K562 (cell line): ENCODE measurements around the gene CCNL2. TPM values are rescaled to one million over a fixed set of nuclear protein-coding genes. Genes with fewer than 3 reads are reported as not detected.

Experiments used
- ATAC-seq: fragments of 200-7000 bp; cut with Tn5 transposase; 3 replicates; pipeline ENCODE4 v1.9.1; 2020; ENCODE audit warnings: moderate library complexity
- BruUV-seq: library from RNA; stranded (reverse); fragments of 400-500 nt; replicated peaks from 2 replicates; lab custom pipeline; 2021; lab: Mats Ljungman, UMichigan
- CTCF ChIA-PET: fragments of 300-600 bp; formaldehyde crosslinking; extraction: SDS; loops from one replicate; lab custom pipeline; 2021; ENCODE audit warnings: low intra/inter-chr PET ratio; lab: Yijun Ruan, JAX
- POLR2A ChIA-PET: fragments of 300-600, 350-650 bp; sonication (Branson Sonifier 250); formaldehyde crosslinking; extraction: SDS; loops from one replicate; lab custom pipeline; 2021; ENCODE audit warnings: antibody characterized with exemption, inconsistent platforms; lab: Yijun Ruan, JAX
- DNase-seq, 4 experiments: peaks; one replicate each; pipeline versions ENCODE4 v3.0.0 to v3.0.0-alpha.2; 2011 to 2018; ENCODE audit warnings: low spot score in 3 of 4, mixed read lengths in 3 of 4; ENCODE audit errors: extremely low read depth in 1 of 4
- FAIRE-seq: peaks from 2 replicates; lab custom pipeline; 2011; peaks lifted over from hg19 to GRCh38; lab: Jason Lieb, UNC
- H2AFZ ChIP-seq: 2 replicates; pipeline ENCODE4 v1.6.0; 2011; ENCODE audit warnings: low read depth, low read length, control low read depth, inconsistent platforms
- H3K27ac ChIP-seq: fragments of 200-600 bp; 3 replicates; pipeline ENCODE4 v1.8.0; 2011; ENCODE audit warnings: low read depth, mild to moderate bottlenecking, control low read depth, inconsistent platforms, low read length, moderate library complexity, mixed read lengths; ENCODE audit errors: extremely low read depth
- H3K27me3 ChIP-seq, 2 experiments: fragments of 300-600 bp in 1 of 2; 2 replicates in 1 of 2; 3 replicates in 1 of 2; pipeline versions ENCODE4 v1.6.0 to v1.8.0; 2011; ENCODE audit warnings: inconsistent platforms in 2 of 2, low read length in 2 of 2, mild to moderate bottlenecking in 1 of 2, mixed read lengths in 1 of 2, moderate library complexity in 1 of 2; ENCODE audit not compliant: control insufficient read depth in 2 of 2, insufficient read depth in 2 of 2
- H3K36me3 ChIP-seq: fragments of 300-600 bp; 3 replicates; pipeline ENCODE4 v1.8.0; 2011; ENCODE audit warnings: mild to moderate bottlenecking, low read length, inconsistent platforms; ENCODE audit not compliant: control insufficient read depth, insufficient read depth
- H3K4me1 ChIP-seq, 2 experiments: fragments of 200-600 bp in 1 of 2; replicated peaks in 1 of 2; 2 replicates in 1 of 2; 3 replicates in 1 of 2; pipeline versions ENCODE4 v1.5.1 to v1.8.0; 2011; ENCODE audit warnings: inconsistent platforms in 2 of 2, low read length in 2 of 2, mild to moderate bottlenecking in 1 of 2, mixed read lengths in 1 of 2, moderate library complexity in 1 of 2; ENCODE audit not compliant: control insufficient read depth in 2 of 2, insufficient read depth in 2 of 2
- H3K4me2 ChIP-seq: 2 replicates; pipeline ENCODE4 v1.6.1; 2011; ENCODE audit warnings: low read length, control low read depth, inconsistent platforms, mixed read lengths; ENCODE audit not compliant: insufficient read depth
- H3K4me3 ChIP-seq: fragments of 200-600 bp; sonication (generic), shearing (Covaris generic); 2 replicates; pipeline ENCODE4 v1.5.1; 2016; ENCODE audit warnings: control low read depth, inconsistent platforms
- H3K79me2 ChIP-seq: fragments of 200-600 bp; 3 replicates; pipeline ENCODE4 v1.8.0; 2011; ENCODE audit warnings: low read length, inconsistent platforms; ENCODE audit not compliant: control insufficient read depth, insufficient read depth
- H3K9ac ChIP-seq, 2 experiments: 2 replicates each; pipeline versions ENCODE4 v1.6.0 to v1.6.1; 2011; ENCODE audit warnings: low read depth in 2 of 2, low read length in 2 of 2, control low read depth in 1 of 2, inconsistent platforms in 1 of 2, mild to moderate bottlenecking in 1 of 2, mixed read lengths in 1 of 2; ENCODE audit not compliant: insufficient read depth in 1 of 2
- H3K9me1 ChIP-seq: one replicate; pipeline ENCODE4 v1.6.0; 2011; ENCODE audit warnings: inconsistent platforms, mild to moderate bottlenecking, low read length, moderate library complexity; ENCODE audit not compliant: control insufficient read depth, insufficient read depth
- H3K9me3 ChIP-seq: replicated peaks from 2 replicates; pipeline ENCODE4 v1.5.1; 2011; ENCODE audit warnings: low read depth, low read length, inconsistent platforms; ENCODE audit not compliant: control insufficient read depth, insufficient read depth
- H4K20me1 ChIP-seq: replicated peaks from 2 replicates; pipeline ENCODE4 v1.6.1; 2011; ENCODE audit warnings: low read length, inconsistent platforms, mixed read lengths; ENCODE audit not compliant: control insufficient read depth, insufficient read depth
- CREB1 ChIP-seq, 2 experiments: sonication (generic) in 1 of 2; formaldehyde crosslinking in 1 of 2; IDR thresholded peaks; 2 replicates each; pipeline versions ENCODE4 v1.6.1 to v1.8.0; 2012 to 2022; ENCODE audit warnings: inconsistent platforms in 1 of 2, mild to moderate bottlenecking in 1 of 2, missing genetic modification reagents in 1 of 2, moderate library complexity in 1 of 2
- HEY1 ChIP-seq: fragments of 250-450 bp; sonication (Bioruptor Pico); IDR thresholded peaks from 2 replicates; pipeline ENCODE4 v1.5.0; 2020; ENCODE audit warnings: mild to moderate bottlenecking, moderate library complexity, borderline replicate concordance
- HMG20B ChIP-seq: fragments of 250-450 bp; sonication (Bioruptor Pico); IDR thresholded peaks from 2 replicates; pipeline ENCODE4 v1.5.0; 2021; ENCODE audit warnings: mild to moderate bottlenecking
- MAFG ChIP-seq: fragments of 450-650 bp; conservative IDR thresholded peaks from 2 replicates; pipeline ENCODE4 v1.6.1; 2016; ENCODE audit warnings: missing genetic modification characterization, missing compliant biosample characterization
- OTX1 ChIP-seq: fragments of 450-650 bp; formaldehyde crosslinking; IDR thresholded peaks from 2 replicates; pipeline ENCODE4 v1.4.0; 2022; ENCODE audit warnings: mild to moderate bottlenecking
- SP1 ChIP-seq: sonication (generic); formaldehyde crosslinking; IDR thresholded peaks from 2 replicates; pipeline ENCODE4 v1.8.1; 2022; ENCODE audit warnings: mild to moderate bottlenecking, missing genetic modification reagents
- TAF15 ChIP-seq: fragments of 200-400 bp; formaldehyde crosslinking; IDR thresholded peaks from 2 replicates; pipeline ENCODE4 v1.6.1; 2017; ENCODE audit warnings: mild to moderate bottlenecking, low read depth, low read length, moderate library complexity
- ZBTB11 ChIP-seq, 3 experiments: fragments of 200-800 bp in 1 of 3; fragments of 250-450 bp in 1 of 3; fragments of 450-650 bp in 1 of 3; sonication (Bioruptor Pico) in 1 of 3; sonication (Bioruptor generic) in 1 of 3; formaldehyde crosslinking in 1 of 3; IDR thresholded peaks; 2 replicates each; pipeline versions ENCODE4 v1.6.1 to v1.8.0; 2016 to 2022; ENCODE audit warnings: mild to moderate bottlenecking in 2 of 3, missing genetic modification characterization in 2 of 3, missing compliant biosample characterization in 1 of 3, moderate library complexity in 1 of 3
- ZNF12 ChIP-seq: sonication (generic); formaldehyde crosslinking; IDR thresholded peaks from 2 replicates; pipeline ENCODE4 v1.4.0; 2020; ENCODE audit warnings: mild to moderate bottlenecking, missing genetic modification reagents
- ZNF140 ChIP-seq: fragments of 250-450 bp; sonication (Bioruptor Pico); IDR thresholded peaks from 2 replicates; pipeline ENCODE4 v1.8.0; 2021; ENCODE audit warnings: moderate library complexity, mild to moderate bottlenecking, inconsistent platforms
- ZNF551 ChIP-seq: fragments of 250-450 bp; sonication (Bioruptor Pico); IDR thresholded peaks from 2 replicates; pipeline ENCODE4 v1.5.0; 2021; ENCODE audit warnings: mild to moderate bottlenecking, moderate library complexity
- ZNF584 ChIP-seq: fragments of 200-800 bp; sonication (Bioruptor generic); IDR thresholded peaks from 2 replicates; pipeline ENCODE4 v1.6.1; 2016; ENCODE audit warnings: low read depth, mild to moderate bottlenecking, missing genetic modification characterization, missing compliant biosample characterization
- WGBS: fragments of 100-300 bp; shearing (Covaris generic); methylation state at CpG from one replicate; pipeline ENCODE4 v1.1.6; 2016; ENCODE audit warnings: low coverage, mixed read lengths; ENCODE audit not compliant: insufficient coverage; ENCODE audit errors: missing lambda C conversion rate; 5-methylcytosine and 5-hydroxymethylcytosine counted together
- in situ Hi-C: fragments of 300-500 bp; cut with MboI; formaldehyde crosslinking; loops from 4 replicates; pipeline ENCODE4 v1.15.0; 2018; ENCODE audit warnings: inconsistent platforms, mixed read lengths
- intact Hi-C: fragments of 100-400 bp; cut with micrococcal nuclease; formaldehyde crosslinking; loops from 2 replicates; pipeline ENCODE4 v1.14.2; 2022
- polyA plus RNA-seq, 8 experiments: library from polyadenylated mRNA; depleted of rRNA in 4 of 8; stranded (reverse) in 5 of 8; unstranded in 3 of 8; fragments of >200 nt; fragmentation: Nextera tagmentation in 2 of 8; fragmentation: Illumina TruSeq in 1 of 8; extraction: Ambion mirVana in 2 of 8; extraction: Trizol in 1 of 8; gene quantifications; 2 replicates each; pipeline versions ENCODE4 v1.2.1 to v1.2.3, GENCODE V29; 2011 to 2014; ENCODE audit warnings: inconsistent platforms in 1 of 8, missing spikeins in 1 of 8
- total RNA-seq, 7 experiments: library from RNA; depleted of rRNA in 6 of 7; stranded (reverse); fragments of >200 nt in 6 of 7; fragmentation: Illumina TruSeq in 2 of 7; extraction: Trizol in 2 of 7; gene quantifications; 2 replicates each; pipeline versions ENCODE4 v1.2.1 to v1.2.3, GENCODE V29; 2011 to 2021; ENCODE audit warnings: low replicate concordance in 1 of 7
- TF ChIP-seq, protein P1 (sequence below): fragments of 450-650 bp; IDR thresholded peaks from 2 replicates; pipeline ENCODE4 v1.6.1; 2016; ENCODE audit warnings: missing biosample characterization, missing genetic modification characterization

CCNL2 gene
- total and polyA plus RNA-seq, 9 of the 15 experiments (the other 6 are each of a cell fraction or from before 2014, with no cell fraction given) = 2.8 to 287 (median 94.5) TPM

GRCh38 chr1:1371746-1372711 is 27.1 kb downstream of the CCNL2 start:
- FAIRE-seq = peak; percentile 71
- H3K9ac ChIP-seq = peak overlapping the region; percentile 15 to 47; a peak in 2 of 4 replicates
- BruUV-seq = no TSS peak
- H3K79me2 ChIP-seq = peaks cover 31% of the 10 kb centered on the region
- no peak overlapping the region; the same call in 1 of the 2 replicates for H3K4me2 ChIP-seq
- H3K27ac ChIP-seq = 0 out of 3 replicates have a peak overlapping the region, but pooled peaks have one; percentile 11
- in situ Hi-C loops = no loop called here
- H4K20me1 ChIP-seq = peaks cover 7% of the 10 kb centered on the region; the same call in 1 of the 2 replicates
- intact Hi-C loops = loop anchor here (2.0 to 10.0 kb wide), 2 partner anchors 21 to 133 kb away; no protein-coding TSS in a partner anchor
- peak; percentile 69 for ATAC-seq
- H3K4me3 ChIP-seq = no peak overlapping the region
- peak; percentile 80 to 87 (median 82) for DNase-seq
- H2AFZ ChIP-seq = no peak overlapping the region
- peaks cover 26% of the 10 kb centered on the region for H3K36me3 ChIP-seq
- H3K9me3 ChIP-seq = no peaks in the 10 kb centered on the region; the same call in 1 of the 2 replicates
- peaks cover 6% of the 10 kb centered on the region for H3K9me1 ChIP-seq
- H3K27me3 ChIP-seq = no peaks in the 10 kb centered on the region
- H3K4me1 ChIP-seq = peaks cover 16 to 56% of the 10 kb centered on the region in 2 experiments
- POLR2A ChIA-PET = interaction anchor here (0.7 to 1.8 kb wide), 9 partner anchors 15 to 76 kb away, joined by 3 to 6 read pairs (median 3); partner anchors contain the start of genes CCNL2 and MRPL20
- WGBS = 37% methylated on average over 24 of the region's 26 CpGs
- CTCF ChIA-PET = no interaction called here
- TF ChIP-seq CREB1 (IDR thresholded peaks at IDR 0.05) (no peak), CREB1 (CRISPR knock-in tag; IDR thresholded peaks at IDR 0.05) (peak; percentile 22; the same call in 1 of the 2 replicates), HEY1 (CRISPR knock-in tag) (no peak), TAF15 (no peak), ZNF12 (CRISPR knock-in tag) (no peak), ZBTB11 (CRISPR knock-in tag; IDR thresholded peaks at IDR 0.05) (peak in 1 of 3 experiments; percentile 64; a peak in 2 of 6 replicates), ZNF140 (CRISPR knock-in tag) (no peak), SP1 (CRISPR knock-in tag) (peak; percentile 67), HMG20B (CRISPR knock-in tag) (no peak), ZNF584 (no peak), OTX1 (CRISPR knock-in tag) (no peak), ZNF551 (CRISPR knock-in tag) (no peak), MAFG (no peak)
- TF ChIP-seq, protein P1, sequence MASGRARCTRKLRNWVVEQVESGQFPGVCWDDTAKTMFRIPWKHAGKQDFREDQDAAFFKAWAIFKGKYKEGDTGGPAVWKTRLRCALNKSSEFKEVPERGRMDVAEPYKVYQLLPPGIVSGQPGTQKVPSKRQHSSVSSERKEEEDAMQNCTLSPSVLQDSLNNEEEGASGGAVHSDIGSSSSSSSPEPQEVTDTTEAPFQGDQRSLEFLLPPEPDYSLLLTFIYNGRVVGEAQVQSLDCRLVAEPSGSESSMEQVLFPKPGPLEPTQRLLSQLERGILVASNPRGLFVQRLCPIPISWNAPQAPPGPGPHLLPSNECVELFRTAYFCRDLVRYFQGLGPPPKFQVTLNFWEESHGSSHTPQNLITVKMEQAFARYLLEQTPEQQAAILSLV (tag) = no peak
